ENCODE results near the gene PLCD4. TPM values are rescaled to one million over a fixed set of nuclear protein-coding genes. Genes with fewer than 3 reads are reported as not detected.

The PLCD4 gene
- total RNA-seq, 3 donors from 2014 or later, result 1.2 to 41.2 (median 2.2) TPM

GRCh38 chr2:218621007-218621406 is 13.3 kb downstream of the PLCD4 start:
- H3K4me1 ChIP-seq (ENCODE audit: low read depth), result no peaks in the 10 kb centered on the region
- TF ChIP-seq, protein P1, sequence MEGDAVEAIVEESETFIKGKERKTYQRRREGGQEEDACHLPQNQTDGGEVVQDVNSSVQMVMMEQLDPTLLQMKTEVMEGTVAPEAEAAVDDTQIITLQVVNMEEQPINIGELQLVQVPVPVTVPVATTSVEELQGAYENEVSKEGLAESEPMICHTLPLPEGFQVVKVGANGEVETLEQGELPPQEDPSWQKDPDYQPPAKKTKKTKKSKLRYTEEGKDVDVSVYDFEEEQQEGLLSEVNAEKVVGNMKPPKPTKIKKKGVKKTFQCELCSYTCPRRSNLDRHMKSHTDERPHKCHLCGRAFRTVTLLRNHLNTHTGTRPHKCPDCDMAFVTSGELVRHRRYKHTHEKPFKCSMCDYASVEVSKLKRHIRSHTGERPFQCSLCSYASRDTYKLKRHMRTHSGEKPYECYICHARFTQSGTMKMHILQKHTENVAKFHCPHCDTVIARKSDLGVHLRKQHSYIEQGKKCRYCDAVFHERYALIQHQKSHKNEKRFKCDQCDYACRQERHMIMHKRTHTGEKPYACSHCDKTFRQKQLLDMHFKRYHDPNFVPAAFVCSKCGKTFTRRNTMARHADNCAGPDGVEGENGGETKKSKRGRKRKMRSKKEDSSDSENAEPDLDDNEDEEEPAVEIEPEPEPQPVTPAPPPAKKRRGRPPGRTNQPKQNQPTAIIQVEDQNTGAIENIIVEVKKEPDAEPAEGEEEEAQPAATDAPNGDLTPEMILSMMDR (IDR thresholded peaks at IDR 0.05), result no peak
- H3K36me3 ChIP-seq (ENCODE audit: low read depth), result no peaks in the 10 kb centered on the region
- DNase-seq, result no peak
- no peak overlapping the region for H3K4me3 ChIP-seq
- H3K9me3 ChIP-seq, result no peaks in the 10 kb centered on the region
- intact Hi-C loops (cut with DNase I, micrococcal nuclease), result no loop called here
- no peak for ATAC-seq

DNA sequence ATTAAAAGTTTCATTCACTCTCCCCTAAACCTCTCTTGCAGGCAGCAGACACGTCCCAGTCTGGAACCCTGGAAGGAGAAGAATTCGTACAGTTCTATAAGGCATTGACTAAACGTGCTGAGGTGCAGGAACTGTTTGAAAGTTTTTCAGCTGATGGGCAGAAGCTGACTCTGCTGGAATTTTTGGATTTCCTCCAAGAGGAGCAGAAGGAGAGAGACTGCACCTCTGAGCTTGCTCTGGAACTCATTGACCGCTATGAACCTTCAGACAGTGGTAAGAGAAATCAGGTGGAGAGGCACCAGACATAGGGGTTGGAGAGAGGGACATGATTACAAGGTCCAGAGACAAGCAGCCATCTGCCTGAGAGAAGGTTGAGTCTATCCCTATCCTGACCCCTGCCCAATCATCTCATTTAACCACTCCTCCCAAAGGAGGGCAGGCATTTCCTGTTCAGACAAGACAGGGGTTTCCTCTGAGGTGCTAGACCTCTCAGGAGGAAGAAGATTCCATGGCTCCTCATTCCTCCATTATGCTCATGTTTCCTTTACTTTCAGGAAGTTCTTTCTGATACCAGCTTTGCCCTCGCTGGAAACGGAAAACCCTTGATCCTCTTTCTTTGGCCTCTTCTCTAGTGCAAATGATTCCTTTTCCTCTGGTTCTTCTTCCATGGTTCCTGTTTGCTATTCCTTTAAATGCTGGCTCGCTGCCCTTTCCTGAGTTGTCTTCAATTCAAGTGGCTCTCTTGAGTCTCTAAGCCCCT is 15.1 kb downstream of the PLCD4 start:
- Histone ChIP-seq H3K4me1 (ENCODE audit: low read depth) (no peaks in the 10 kb centered on the region), H3K9me3 (no peaks in the 10 kb centered on the region), H3K36me3 (ENCODE audit: low read depth) (no peaks in the 10 kb centered on the region), H3K4me3 (no peak overlapping the region)
- TF ChIP-seq, protein P1 (IDR thresholded peaks at IDR 0.05), result no peak
- no peak for ATAC-seq
- intact Hi-C loops (cut with DNase I, micrococcal nuclease), result no loop called here
- no peak for DNase-seq

DNA sequence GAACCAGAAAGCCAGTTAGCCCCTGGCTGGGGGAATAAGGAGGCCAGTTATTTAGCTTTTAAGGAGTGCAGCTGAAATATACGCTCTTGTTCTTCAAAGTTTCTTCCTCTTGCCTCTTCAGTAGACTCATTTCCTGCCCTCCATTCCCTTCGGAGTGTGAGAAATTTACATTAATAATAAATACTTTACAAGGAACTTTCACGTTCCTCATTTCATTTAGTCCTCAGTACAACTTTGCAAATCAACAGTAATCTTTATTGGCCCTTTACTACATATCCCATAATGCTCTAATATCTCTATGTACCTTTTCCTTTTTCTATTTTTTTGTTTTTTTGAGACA is 15.6 kb downstream of the PLCD4 start:
- TF ChIP-seq, protein P1 (IDR thresholded peaks at IDR 0.05), result no peak

GRCh38 chr2:218626369-218626768 is 18.7 kb downstream of the PLCD4 start:
- intact Hi-C loops (cut with DNase I, micrococcal nuclease), result no loop called here
- H3K4me1 ChIP-seq (ENCODE audit: low read depth), result no peaks in the 10 kb centered on the region
- H3K9me3 ChIP-seq, result no peaks in the 10 kb centered on the region
- no peaks in the 10 kb centered on the region for H3K36me3 ChIP-seq (ENCODE audit: low read depth)
- DNase-seq (no peak), ATAC-seq (no peak)
- TF ChIP-seq, protein P1 (IDR thresholded peaks at IDR 0.05), result no peak
- H3K4me3 ChIP-seq, result no peak overlapping the region

More for the DNA sequence above, 15.6 kb downstream of the PLCD4 start:
- DNase-seq, result no peak
- intact Hi-C loops (cut with DNase I, micrococcal nuclease), result no loop called here
- Histone ChIP-seq H3K36me3 (ENCODE audit: low read depth) (no peaks in the 10 kb centered on the region), H3K4me3 (no peak overlapping the region), H3K4me1 (ENCODE audit: low read depth) (no peaks in the 10 kb centered on the region), H3K9me3 (no peaks in the 10 kb centered on the region)
- ATAC-seq, result no peak

GRCh38 chr2:218627939-218628338 is 20.2 kb downstream of the PLCD4 start:
- Histone ChIP-seq H3K4me3 (no peak overlapping the region), H3K9me3 (no peaks in the 10 kb centered on the region), H3K36me3 (ENCODE audit: low read depth) (no peaks in the 10 kb centered on the region), H3K4me1 (ENCODE audit: low read depth) (no peaks in the 10 kb centered on the region)
- no peak for DNase-seq
- TF ChIP-seq, protein P1 (IDR thresholded peaks at IDR 0.05), result no peak
- intact Hi-C loops (cut with DNase I, micrococcal nuclease), result no loop called here
- ATAC-seq, result no peak

Data from mucosa of descending colon (tissue), 3 donors.